ENCODE measurements around the gene STT3A.
A peak's percentile ranks its signal among the peaks of the same experiment; 100 is the strongest.
"Not testable (repeated sequence)": the region's sequence is repeated elsewhere in the genome, so short reads cannot be mapped to it uniquely, and the experiment has no call there.

Gene STT3A

GRCh38 chr11:125568970-125569914 is 23.4 kb upstream of the STT3A start, which contains the start of gene EI24:
EI24 (plus strand) TSS chr11:125569477; CDS start chr11:125572528, 3,051 bp downstream.
- Histone ChIP-seq H3K4me3 (ENCODE audit: low read length) (peak within 1 kb of the TSS; percentile 98), H3K9me3 (ENCODE audit: control insufficient read depth, low read depth, low read length) (no peaks in the 10 kb centered on the region), H3K36me3 (ENCODE audit: control insufficient read depth, low read depth, low read length) (peaks cover 15% of the 10 kb centered on the region), H3K4me1 (ENCODE audit: control insufficient read depth, low read depth, low read length) (peaks cover 8% of the 10 kb centered on the region), H3K27ac (ENCODE audit: low read length) (no peak within 1 kb of the TSS), H3K27me3 (ENCODE audit: control insufficient read depth, insufficient read depth, low read length) (no peaks in the 10 kb centered on the region), H3K9ac (ENCODE audit: low read length) (peak within 1 kb of the TSS; percentile 79)

- H3K9ac ChIP-seq (ENCODE audit: low read length) = peak overlapping the region; percentile 79
- H3K4me1 ChIP-seq (ENCODE audit: control insufficient read depth, low read depth, low read length) = peaks cover 8% of the 10 kb centered on the region
- no peaks in the 10 kb centered on the region for H3K27me3 ChIP-seq (ENCODE audit: control insufficient read depth, insufficient read depth, low read length)
- H3K4me3 ChIP-seq (ENCODE audit: low read length) = peak overlapping the region; percentile 98
- H3K36me3 ChIP-seq (ENCODE audit: control insufficient read depth, low read depth, low read length) = peaks cover 23% of the 10 kb centered on the region
- H3K9me3 ChIP-seq (ENCODE audit: control insufficient read depth, low read depth, low read length) = no peaks in the 10 kb centered on the region
- no peak overlapping the region for H3K27ac ChIP-seq (ENCODE audit: low read length)
Observed at GRCh38 chr11:125569915-125570621, 22.6 kb upstream of the STT3A start.

- no peak overlapping the region for H3K27ac ChIP-seq (ENCODE audit: low read length)
- no peak overlapping the region for H3K9ac ChIP-seq (ENCODE audit: low read length)
- peaks cover 8% of the 10 kb centered on the region for H3K4me1 ChIP-seq (ENCODE audit: control insufficient read depth, low read depth, low read length)
- H3K36me3 ChIP-seq (ENCODE audit: control insufficient read depth, low read depth, low read length) = peaks cover 32% of the 10 kb centered on the region
- no peaks in the 10 kb centered on the region for H3K27me3 ChIP-seq (ENCODE audit: control insufficient read depth, insufficient read depth, low read length)
- H3K4me3 ChIP-seq (ENCODE audit: low read length) = no peak overlapping the region
- H3K9me3 ChIP-seq (ENCODE audit: control insufficient read depth, low read depth, low read length) = no peaks in the 10 kb centered on the region
Observed at GRCh38 chr11:125570952-125571351, 21.7 kb upstream of the STT3A start.

- H3K4me3 ChIP-seq (ENCODE audit: low read length) = no peak overlapping the region
- H3K9me3 ChIP-seq (ENCODE audit: control insufficient read depth, low read depth, low read length) = no peaks in the 10 kb centered on the region
- H3K27ac ChIP-seq (ENCODE audit: low read length) = no peak overlapping the region
- peaks cover 8% of the 10 kb centered on the region for H3K4me1 ChIP-seq (ENCODE audit: control insufficient read depth, low read depth, low read length)
- peaks cover 48% of the 10 kb centered on the region for H3K36me3 ChIP-seq (ENCODE audit: control insufficient read depth, low read depth, low read length)
- no peak overlapping the region for H3K9ac ChIP-seq (ENCODE audit: low read length)
- H3K27me3 ChIP-seq (ENCODE audit: control insufficient read depth, insufficient read depth, low read length) = no peaks in the 10 kb centered on the region
Observed at GRCh38 chr11:125572916-125573315, 19.7 kb upstream of the STT3A start.

- H3K36me3 ChIP-seq (ENCODE audit: control insufficient read depth, low read depth, low read length) = peaks cover 81% of the 10 kb centered on the region
- not testable (repeated sequence) for H3K9me3 ChIP-seq (ENCODE audit: control insufficient read depth, low read depth, low read length); H3K27ac ChIP-seq (ENCODE audit: low read length); H3K27me3 ChIP-seq (ENCODE audit: control insufficient read depth, insufficient read depth, low read length); H3K4me1 ChIP-seq (ENCODE audit: control insufficient read depth, low read depth, low read length); H3K4me3 ChIP-seq (ENCODE audit: low read length); H3K9ac ChIP-seq (ENCODE audit: low read length)
Observed at GRCh38 chr11:125577181-125577580, 15.5 kb upstream of the STT3A start.

- Histone ChIP-seq H3K27me3 (ENCODE audit: control insufficient read depth, insufficient read depth, low read length) (no peaks in the 10 kb centered on the region), H3K27ac (ENCODE audit: low read length) (no peak overlapping the region), H3K9me3 (ENCODE audit: control insufficient read depth, low read depth, low read length) (no peaks in the 10 kb centered on the region), H3K9ac (ENCODE audit: low read length) (no peak overlapping the region), H3K36me3 (ENCODE audit: control insufficient read depth, low read depth, low read length) (peaks cover 85% of the 10 kb centered on the region), H3K4me3 (ENCODE audit: low read length) (no peak overlapping the region), H3K4me1 (ENCODE audit: control insufficient read depth, low read depth, low read length) (no peaks in the 10 kb centered on the region)
Observed at GRCh38 chr11:125578783-125579182, 13.9 kb upstream of the STT3A start.

- Histone ChIP-seq H3K4me1 (ENCODE audit: control insufficient read depth, low read depth, low read length) (no peaks in the 10 kb centered on the region), H3K9me3 (ENCODE audit: control insufficient read depth, low read depth, low read length) (no peaks in the 10 kb centered on the region), H3K9ac (ENCODE audit: low read length) (no peak overlapping the region), H3K36me3 (ENCODE audit: control insufficient read depth, low read depth, low read length) (peaks cover 86% of the 10 kb centered on the region), H3K4me3 (ENCODE audit: low read length) (no peak overlapping the region), H3K27me3 (ENCODE audit: control insufficient read depth, insufficient read depth, low read length) (no peaks in the 10 kb centered on the region), H3K27ac (ENCODE audit: low read length) (no peak overlapping the region)
Observed at GRCh38 chr11:125579811-125580210, 12.8 kb upstream of the STT3A start.

DNA sequence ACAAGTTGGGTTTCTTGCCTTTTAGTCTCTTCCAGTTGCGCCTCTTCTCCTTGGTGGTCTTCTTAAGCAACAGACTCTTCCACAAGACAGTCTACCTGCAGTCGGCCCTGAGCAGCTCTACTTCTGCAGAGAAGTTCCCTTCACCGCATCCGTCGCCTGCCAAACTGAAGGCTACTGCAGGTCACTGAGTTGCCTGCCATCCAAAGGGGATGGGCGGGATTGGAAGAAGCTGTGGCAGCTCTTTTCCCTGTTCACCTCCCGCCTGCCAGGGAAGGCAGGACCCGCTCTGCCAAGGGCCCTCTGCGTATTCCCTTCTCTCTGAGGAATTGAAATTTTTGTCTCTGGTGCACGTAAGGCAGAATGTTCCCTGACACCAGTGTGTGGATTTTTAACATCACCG is 9.2 kb upstream of the STT3A start:
- Histone ChIP-seq H3K27ac (ENCODE audit: low read length) (no peak overlapping the region), H3K36me3 (ENCODE audit: control insufficient read depth, low read depth, low read length) (peaks cover 54% of the 10 kb centered on the region), H3K4me1 (ENCODE audit: control insufficient read depth, low read depth, low read length) (no peaks in the 10 kb centered on the region), H3K9me3 (ENCODE audit: control insufficient read depth, low read depth, low read length) (no peaks in the 10 kb centered on the region), H3K4me3 (ENCODE audit: low read length) (no peak overlapping the region), H3K27me3 (ENCODE audit: control insufficient read depth, insufficient read depth, low read length) (no peaks in the 10 kb centered on the region), H3K9ac (ENCODE audit: low read length) (no peak overlapping the region)

DNA sequence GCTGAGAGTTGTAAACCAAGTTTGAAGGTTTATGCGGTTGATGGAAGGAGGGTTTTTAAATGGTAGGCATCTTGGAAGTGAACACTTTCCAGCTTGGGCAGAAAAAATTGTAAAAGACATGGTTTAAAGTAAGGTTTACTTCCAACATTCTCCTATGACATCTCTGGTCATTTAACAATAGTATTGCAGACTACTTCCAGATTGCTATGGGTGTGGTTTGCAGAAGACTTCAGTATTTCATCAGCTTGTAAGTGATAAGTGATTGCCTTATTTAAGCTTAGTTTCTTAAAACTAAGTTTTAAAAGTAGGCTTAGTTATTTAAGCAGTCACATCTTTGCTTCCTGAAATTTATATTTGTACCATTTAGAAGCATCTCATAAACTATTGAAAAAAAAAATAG is 7.2 kb upstream of the STT3A start:
- no peak overlapping the region for H3K27ac ChIP-seq (ENCODE audit: low read length)
- H3K9me3 ChIP-seq (ENCODE audit: control insufficient read depth, low read depth, low read length) = no peaks in the 10 kb centered on the region
- no peaks in the 10 kb centered on the region for H3K4me1 ChIP-seq (ENCODE audit: control insufficient read depth, low read depth, low read length)
- H3K9ac ChIP-seq (ENCODE audit: low read length) = no peak overlapping the region
- peaks cover 36% of the 10 kb centered on the region for H3K36me3 ChIP-seq (ENCODE audit: control insufficient read depth, low read depth, low read length)
- H3K27me3 ChIP-seq (ENCODE audit: control insufficient read depth, insufficient read depth, low read length) = no peaks in the 10 kb centered on the region
- H3K4me3 ChIP-seq (ENCODE audit: low read length) = no peak overlapping the region

DNA sequence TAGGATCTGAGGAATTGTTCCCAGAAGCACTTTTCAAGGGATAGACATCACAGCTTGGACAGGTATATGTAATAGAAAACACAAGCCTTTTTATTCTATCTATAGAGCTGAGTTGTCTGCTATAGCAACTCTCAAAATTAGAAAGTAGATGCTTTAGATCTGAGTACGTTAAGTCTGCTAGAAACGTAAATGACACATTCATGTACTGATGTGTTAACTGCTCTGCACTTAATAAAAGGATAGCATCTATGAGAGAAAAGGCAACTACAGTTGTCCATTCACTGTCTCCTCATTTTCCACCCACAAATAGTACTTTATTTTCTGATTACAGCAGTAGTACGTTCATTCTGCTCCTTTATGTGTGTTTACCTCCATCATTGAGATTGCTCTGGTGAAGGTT is 6.0 kb upstream of the STT3A start:
- Histone ChIP-seq H3K4me3 (ENCODE audit: low read length) (no peak overlapping the region), H3K27me3 (ENCODE audit: control insufficient read depth, insufficient read depth, low read length) (no peaks in the 10 kb centered on the region), H3K27ac (ENCODE audit: low read length) (no peak overlapping the region), H3K9me3 (ENCODE audit: control insufficient read depth, low read depth, low read length) (no peaks in the 10 kb centered on the region), H3K9ac (ENCODE audit: low read length) (no peak overlapping the region), H3K4me1 (ENCODE audit: control insufficient read depth, low read depth, low read length) (no peaks in the 10 kb centered on the region), H3K36me3 (ENCODE audit: control insufficient read depth, low read depth, low read length) (peaks cover 30% of the 10 kb centered on the region)

GRCh38 chr11:125587480-125587879 is 5.2 kb upstream of the STT3A start:
- Histone ChIP-seq H3K9me3 (ENCODE audit: control insufficient read depth, low read depth, low read length) (no peaks in the 10 kb centered on the region), H3K4me3 (ENCODE audit: low read length) (no peak overlapping the region), H3K4me1 (ENCODE audit: control insufficient read depth, low read depth, low read length) (no peaks in the 10 kb centered on the region), H3K36me3 (ENCODE audit: control insufficient read depth, low read depth, low read length) (peaks cover 22% of the 10 kb centered on the region), H3K9ac (ENCODE audit: low read length) (no peak overlapping the region), H3K27ac (ENCODE audit: low read length) (no peak overlapping the region), H3K27me3 (ENCODE audit: control insufficient read depth, insufficient read depth, low read length) (no peaks in the 10 kb centered on the region)
